HFFc6 (cell line): ENCODE data around the gene DMBT1. TPM values are rescaled to one million over a fixed set of nuclear protein-coding genes. Genes with fewer than 3 reads are reported as not detected.

ENCODE experiments used
- DNase-seq: peaks from one replicate; pipeline ENCODE4 v3.0.0-alpha.2; 2018
- H3K27ac Mint-ChIP-seq: 2 replicates; pipeline ENCODE4 v1.8.0; 2020; ENCODE audit warnings: mild to moderate bottlenecking, mixed read lengths
- H3K27me3 Mint-ChIP-seq: 2 replicates; pipeline ENCODE4 v1.8.0; 2021; ENCODE audit warnings: mild to moderate bottlenecking, moderate library complexity, mixed read lengths; ENCODE audit not compliant: insufficient read depth
- H3K36me3 Mint-ChIP-seq: 2 replicates; pipeline ENCODE4 v1.8.0; 2021; ENCODE audit warnings: low read depth, mixed read lengths
- H3K4me1 Mint-ChIP-seq: 2 replicates; pipeline ENCODE4 v1.8.0; 2020; ENCODE audit warnings: low read depth, mixed read lengths
- H3K4me3 Mint-ChIP-seq: 2 replicates; pipeline ENCODE4 v1.8.0; 2020; ENCODE audit warnings: mild to moderate bottlenecking, moderate library complexity, mixed read lengths
- H3K9me3 Mint-ChIP-seq: 2 replicates; pipeline ENCODE4 v1.8.0; 2020; ENCODE audit warnings: mild to moderate bottlenecking, mixed read lengths
- total RNA-seq, 6 experiments: library from RNA; stranded (reverse); fragmentation: NEBNext Ultra II Directional; extraction: Animal tissue kit (Norgen Biotek cat#: 25700); gene quantifications; 2 replicates in 1 of 6; 3 replicates in 5 of 6; pipeline ENCODE4 v1.2.3, GENCODE V29; 2021
- TF ChIP-seq, protein P1 (sequence below): fragments of 200-600 bp; sonication (generic); IDR thresholded peaks from 2 replicates; pipeline ENCODE4 v1.5.0; 2021; ENCODE audit warnings: antibody characterized with exemption, mild to moderate bottlenecking

The DMBT1 gene
- total RNA-seq, 6 experiments from 2014 or later, result 0.05 to 0.17 (median 0.07) TPM; not detected in 1

GRCh38 chr10:122548407-122549085 lies 12.0 kb upstream of the DMBT1 start:
- Mint-ChIP-seq H3K4me1 (peaks cover 7% of the 10 kb centered on the region), H3K27ac (no peak overlapping the region), H3K4me3 (no peak overlapping the region), H3K36me3 (no peaks in the 10 kb centered on the region), H3K27me3 (peaks cover 22% of the 10 kb centered on the region), H3K9me3 (no peaks in the 10 kb centered on the region)
- DNase-seq, result no peak
- TF ChIP-seq, protein P1, sequence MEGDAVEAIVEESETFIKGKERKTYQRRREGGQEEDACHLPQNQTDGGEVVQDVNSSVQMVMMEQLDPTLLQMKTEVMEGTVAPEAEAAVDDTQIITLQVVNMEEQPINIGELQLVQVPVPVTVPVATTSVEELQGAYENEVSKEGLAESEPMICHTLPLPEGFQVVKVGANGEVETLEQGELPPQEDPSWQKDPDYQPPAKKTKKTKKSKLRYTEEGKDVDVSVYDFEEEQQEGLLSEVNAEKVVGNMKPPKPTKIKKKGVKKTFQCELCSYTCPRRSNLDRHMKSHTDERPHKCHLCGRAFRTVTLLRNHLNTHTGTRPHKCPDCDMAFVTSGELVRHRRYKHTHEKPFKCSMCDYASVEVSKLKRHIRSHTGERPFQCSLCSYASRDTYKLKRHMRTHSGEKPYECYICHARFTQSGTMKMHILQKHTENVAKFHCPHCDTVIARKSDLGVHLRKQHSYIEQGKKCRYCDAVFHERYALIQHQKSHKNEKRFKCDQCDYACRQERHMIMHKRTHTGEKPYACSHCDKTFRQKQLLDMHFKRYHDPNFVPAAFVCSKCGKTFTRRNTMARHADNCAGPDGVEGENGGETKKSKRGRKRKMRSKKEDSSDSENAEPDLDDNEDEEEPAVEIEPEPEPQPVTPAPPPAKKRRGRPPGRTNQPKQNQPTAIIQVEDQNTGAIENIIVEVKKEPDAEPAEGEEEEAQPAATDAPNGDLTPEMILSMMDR, result no peak

GRCh38 chr10:122549636-122550035 lies 10.9 kb upstream of the DMBT1 start:
- Mint-ChIP-seq H3K9me3 (no peaks in the 10 kb centered on the region), H3K4me1 (no peaks in the 10 kb centered on the region; the same call in 1 of the 2 replicates), H3K4me3 (no peak overlapping the region), H3K27me3 (peaks cover 24% of the 10 kb centered on the region), H3K36me3 (no peaks in the 10 kb centered on the region), H3K27ac (no peak overlapping the region)
- no peak for DNase-seq
- TF ChIP-seq, protein P1, result no peak

DNA sequence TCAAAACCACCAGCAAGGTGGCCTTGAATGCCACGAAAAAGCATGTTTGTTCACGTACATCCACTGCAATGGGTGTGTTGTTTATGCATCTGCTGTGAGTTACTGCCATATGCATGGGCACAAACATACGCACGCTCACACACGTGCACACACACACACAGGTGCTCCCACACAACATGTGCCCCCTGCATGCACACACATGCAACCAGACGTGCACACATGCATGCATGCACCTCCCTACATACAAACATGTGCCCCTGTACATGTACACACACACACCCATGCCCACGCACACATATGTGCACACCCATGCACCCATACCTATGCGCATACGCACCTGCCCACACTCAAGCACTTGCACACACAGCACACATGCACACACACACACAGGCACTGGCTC lies 10.1 kb upstream of the DMBT1 start:
- Mint-ChIP-seq H3K4me1 (no peaks in the 10 kb centered on the region; the same call in 1 of the 2 replicates), H3K36me3 (no peaks in the 10 kb centered on the region), H3K4me3 (no peak overlapping the region), H3K9me3 (no peaks in the 10 kb centered on the region), H3K27me3 (peaks cover 22% of the 10 kb centered on the region), H3K27ac (no peak overlapping the region)
- no peak for DNase-seq
- TF ChIP-seq, protein P1, result no peak

DNA sequence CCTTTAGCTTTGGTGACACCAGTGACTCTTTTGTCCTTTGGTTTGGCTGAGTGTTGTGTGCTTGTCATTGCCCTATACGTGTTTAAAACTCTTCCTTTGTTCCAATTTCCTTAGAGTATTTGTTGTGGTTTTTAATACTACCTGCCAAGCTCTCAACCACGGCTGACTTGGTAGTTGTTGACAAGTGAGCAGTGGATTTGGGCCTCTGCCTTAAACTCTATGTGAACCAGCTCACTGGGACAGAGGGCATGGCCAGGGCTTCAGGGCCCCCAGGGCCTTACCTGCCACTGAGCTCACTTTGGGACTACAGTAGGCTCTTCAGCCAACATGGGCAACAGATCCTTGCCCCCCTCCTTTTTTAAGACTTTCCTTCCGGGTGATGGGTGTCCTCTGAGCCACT lies 9.6 kb upstream of the DMBT1 start:
- TF ChIP-seq, protein P1, result no peak
- no peaks in the 10 kb centered on the region; the same call in 1 of the 2 replicates for H3K4me1 Mint-ChIP-seq
- peaks cover 22% of the 10 kb centered on the region for H3K27me3 Mint-ChIP-seq
- H3K27ac Mint-ChIP-seq, result no peak overlapping the region
- no peak for DNase-seq
- no peaks in the 10 kb centered on the region for H3K9me3 Mint-ChIP-seq
- H3K4me3 Mint-ChIP-seq, result no peak overlapping the region
- no peaks in the 10 kb centered on the region for H3K36me3 Mint-ChIP-seq

GRCh38 chr10:122551450-122551849 lies 9.1 kb upstream of the DMBT1 start:
- Mint-ChIP-seq H3K4me3 (no peak overlapping the region), H3K9me3 (no peaks in the 10 kb centered on the region), H3K36me3 (no peaks in the 10 kb centered on the region), H3K27me3 (peaks cover 25% of the 10 kb centered on the region), H3K27ac (no peak overlapping the region), H3K4me1 (no peaks in the 10 kb centered on the region; the same call in 1 of the 2 replicates)
- TF ChIP-seq, protein P1, result no peak
- no peak for DNase-seq
